HEK293 (cell line): ENCODE data around the gene DCAF8.

Source experiments
- CTCF ChIA-PET: fragments of 350-600 bp; formaldehyde crosslinking; extraction: SDS; loops from one replicate; lab custom pipeline; 2021; ENCODE audit warnings: antibody characterized with exemption; lab: Yijun Ruan, JAX
- POLR2A ChIA-PET: fragments of 300-600 bp; formaldehyde crosslinking; extraction: SDS; loops from one replicate; lab custom pipeline; 2020; ENCODE audit warnings: antibody characterized with exemption, inconsistent platforms; lab: Yijun Ruan, JAX
- H3K27ac ChIP-seq: fragments of 200-500 bp; sonication (Bioruptor generic); 2 replicates; pipeline ENCODE4 v1.5.1; 2014; ENCODE audit warnings: low read depth, low read length, control low read depth, inconsistent platforms; ENCODE audit errors: extremely low read depth
- H3K36me3 ChIP-seq, 2 experiments: fragments of 200-500 bp in 1 of 2; sonication (Bioruptor generic) in 1 of 2; 1 replicate in 1 of 2; 2 replicates in 1 of 2; pipeline ENCODE4 v1.5.1; 2014 to 2017; ENCODE audit warnings: inconsistent platforms in 2 of 2, low read length in 2 of 2; ENCODE audit not compliant: control insufficient read depth in 2 of 2, insufficient read depth in 1 of 2
- H3K4me1 ChIP-seq: fragments of 200-500 bp; sonication (Bioruptor generic); 2 replicates; pipeline ENCODE4 v1.5.1; 2014; ENCODE audit warnings: mild to moderate bottlenecking, low read length, inconsistent platforms; ENCODE audit not compliant: control insufficient read depth, insufficient read depth
- H3K4me3 ChIP-seq: 2 replicates; pipeline ENCODE4 v1.5.1; 2011; ENCODE audit warnings: low read depth, mild to moderate bottlenecking, control low read depth, low read length, moderate library complexity
- H3K9me3 ChIP-seq: fragments of 200-500 bp; sonication (Bioruptor generic); 2 replicates; pipeline ENCODE4 v1.5.1; 2014; ENCODE audit warnings: low read depth, low read length, inconsistent platforms; ENCODE audit not compliant: control insufficient read depth, insufficient read depth
- GFI1B ChIP-seq: fragments of 450-650 bp; formaldehyde crosslinking; IDR thresholded peaks from 2 replicates; pipeline ENCODE4 v1.5.1; 2016; ENCODE audit warnings: missing biosample characterization, missing genetic modification characterization
- PRDM1 ChIP-seq: fragments of 450-650 bp; formaldehyde crosslinking; IDR thresholded peaks from 2 replicates; pipeline ENCODE4; 2016; ENCODE audit warnings: missing biosample characterization, missing genetic modification characterization
- WT1 ChIP-seq: fragments of 450-650 bp; formaldehyde crosslinking; IDR thresholded peaks from 2 replicates; pipeline ENCODE4 v1.5.1; 2016; ENCODE audit warnings: missing biosample characterization, missing genetic modification characterization
- YY2 ChIP-seq: fragments of 450-650 bp; formaldehyde crosslinking; IDR thresholded peaks from 2 replicates; pipeline ENCODE4 v1.5.1; 2016; ENCODE audit warnings: missing biosample characterization, missing genetic modification characterization
- ZNF121 ChIP-seq: fragments of 450-650 bp; formaldehyde crosslinking; IDR thresholded peaks from 2 replicates; pipeline ENCODE4 v1.5.1; 2016; ENCODE audit warnings: missing biosample characterization, missing genetic modification characterization
- ZNF175 ChIP-seq: fragments of 450-650 bp; formaldehyde crosslinking; IDR thresholded peaks from 2 replicates; pipeline ENCODE4 v1.5.1; 2016; ENCODE audit warnings: missing biosample characterization, missing genetic modification characterization
- ZNF26 ChIP-seq: fragments of 450-650 bp; formaldehyde crosslinking; IDR thresholded peaks from 2 replicates; pipeline ENCODE4 v1.5.1; 2016; ENCODE audit warnings: missing biosample characterization, missing genetic modification characterization
- ZNF335 ChIP-seq: fragments of 450-650 bp; formaldehyde crosslinking; conservative IDR thresholded peaks from 2 replicates; pipeline ENCODE4 v1.5.1; 2016; ENCODE audit warnings: missing biosample characterization, missing genetic modification characterization
- ZNF366 ChIP-seq: fragments of 450-650 bp; formaldehyde crosslinking; conservative IDR thresholded peaks from 2 replicates; pipeline ENCODE4 v1.5.1; 2016; ENCODE audit warnings: missing biosample characterization, missing genetic modification characterization
- ZNF391 ChIP-seq: fragments of 450-650 bp; formaldehyde crosslinking; IDR thresholded peaks from 2 replicates; pipeline ENCODE4 v1.5.1; 2016; ENCODE audit warnings: low read depth, missing biosample characterization, missing genetic modification characterization, borderline replicate concordance
- ZNF558 ChIP-seq: fragments of 450-650 bp; formaldehyde crosslinking; IDR thresholded peaks from 2 replicates; pipeline ENCODE4 v1.5.1; 2016; ENCODE audit warnings: missing biosample characterization, missing genetic modification characterization
- ZNF596 ChIP-seq: fragments of 450-650 bp; IDR thresholded peaks from 2 replicates; pipeline ENCODE4 v1.5.0; 2018; ENCODE audit warnings: missing biosample characterization, mild to moderate bottlenecking, missing genetic modification characterization, moderate library complexity
- ZNF747 ChIP-seq: fragments of 450-650 bp; formaldehyde crosslinking; IDR thresholded peaks from 2 replicates; pipeline ENCODE4 v1.5.1; 2016; ENCODE audit warnings: missing biosample characterization, missing genetic modification characterization
- TF ChIP-seq, protein P1 (sequence below): fragments of 450-650 bp; formaldehyde crosslinking; IDR thresholded peaks from 2 replicates; pipeline ENCODE4 v1.5.1; 2017; ENCODE audit warnings: missing biosample characterization, missing genetic modification characterization

DCAF8 gene

GRCh38 chr1:160267284-160267991, 5.1 kb upstream of the DCAF8 start:
- CTCF ChIA-PET = interaction anchor here (0.7 to 1.4 kb wide), 3 partner anchors 15 to 189 kb away, joined by 3 to 5 read pairs (median 4); no protein-coding TSS in a partner anchor
- H3K9me3 ChIP-seq = no peaks in the 10 kb centered on the region
- H3K4me3 ChIP-seq = no peak overlapping the region
- H3K27ac ChIP-seq = no peak overlapping the region
- no peaks in the 10 kb centered on the region for H3K4me1 ChIP-seq
- TF ChIP-seq ZNF747 (tag by site-specific recombination) (no peak), ZNF366 (tag by site-specific recombination) (peak; percentile 76), PRDM1 (tag by site-specific recombination) (peak; percentile 99)
- POLR2A ChIA-PET = interaction anchor here (0.6 to 0.8 kb wide), 2 partner anchors 16 to 76 kb away, joined by 3 to 4 read pairs; partner anchors contain the start of gene NCSTN
- no peaks in the 10 kb centered on the region for H3K36me3 ChIP-seq

DNA sequence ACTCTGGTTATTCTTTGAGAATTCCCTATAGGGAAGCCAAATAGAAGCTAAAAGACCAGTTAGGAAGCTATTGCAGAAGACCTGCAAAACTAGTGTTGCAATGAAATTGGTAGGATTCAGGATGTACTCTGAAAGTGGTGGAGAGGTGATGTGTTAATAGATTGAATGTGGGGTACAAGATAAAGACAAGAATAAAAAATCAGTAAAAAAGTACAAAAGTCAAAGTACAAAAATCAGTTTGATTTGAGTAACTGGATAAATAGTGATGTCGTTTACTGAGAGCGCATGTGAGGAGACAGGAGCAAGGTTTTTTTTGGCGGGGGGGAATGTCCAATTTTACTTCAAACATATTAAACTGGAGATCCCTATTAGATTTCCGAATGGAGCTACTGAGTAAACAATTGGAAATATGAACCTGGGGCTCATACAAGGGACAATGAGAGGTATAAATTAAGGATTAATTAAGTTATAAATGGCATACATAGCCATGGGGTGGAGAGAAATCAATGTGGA, 2.5 kb upstream of the DCAF8 start:
- TF ChIP-seq ZNF596 (tag by site-specific recombination) = no peak
- TF ChIP-seq ZNF26 (tag by site-specific recombination) = no peak
- TF ChIP-seq ZNF391 (tag by site-specific recombination) = no peak
- TF ChIP-seq ZNF175 (tag by site-specific recombination) = no peak
- TF ChIP-seq ZNF121 (tag by site-specific recombination) = no peak
- no peak for TF ChIP-seq YY2
- CTCF ChIA-PET = interaction anchor here (0.6 to 2.8 kb wide), 8 partner anchors 14 to 170 kb away, joined by 3 to 16 read pairs (median 3); partner anchors contain the start of gene PEX19
- H3K4me1 ChIP-seq = peaks cover 9% of the 10 kb centered on the region
- POLR2A ChIA-PET = interaction anchor here (1.4 kb wide), 1 partner anchor 20 kb away, joined by 5 read pairs; the partner anchor contains the start of gene PEX19
- no peaks in the 10 kb centered on the region for H3K36me3 ChIP-seq
- no peak overlapping the region for H3K4me3 ChIP-seq
- no peak overlapping the region for H3K27ac ChIP-seq
- H3K9me3 ChIP-seq = no peaks in the 10 kb centered on the region

DNA sequence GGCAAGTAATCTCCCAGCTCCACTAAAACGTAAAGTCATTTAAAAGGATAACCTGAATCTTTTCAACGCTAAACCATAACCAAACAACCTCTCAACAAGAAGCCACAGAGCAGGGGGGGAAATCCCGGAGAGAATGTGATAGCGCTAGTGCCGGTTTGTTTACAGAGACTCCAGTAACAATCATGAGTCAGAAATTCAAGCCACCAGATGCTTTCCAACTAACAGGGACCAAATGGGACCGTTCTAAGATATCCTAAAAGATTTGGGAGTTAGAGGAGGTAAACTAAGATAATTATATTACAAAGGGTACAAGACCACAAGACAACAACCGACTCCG, 825 bp downstream of the DCAF8 start:
- H3K4me3 ChIP-seq = peak overlapping the region; percentile 94
- CTCF ChIA-PET = interaction anchor here (0.6 to 5.4 kb wide), 5 partner anchors 9 to 1066 kb away, joined by 3 to 35 read pairs (median 5); no protein-coding TSS in a partner anchor
- POLR2A ChIA-PET = interaction anchor here (0.8 to 1.8 kb wide), 7 partner anchors 9 to 163 kb away, joined by 3 to 10 read pairs (median 4); partner anchors contain the start of genes IGSF8 and PEX19
- H3K4me1 ChIP-seq = peaks cover 31% of the 10 kb centered on the region
- no peaks in the 10 kb centered on the region for H3K36me3 ChIP-seq
- TF ChIP-seq ZNF335 = 0 out of 2 replicates have a peak, but pooled peaks have one; percentile 25
- TF ChIP-seq ZNF558 (tag by site-specific recombination) = no peak
- TF ChIP-seq, protein P1, sequence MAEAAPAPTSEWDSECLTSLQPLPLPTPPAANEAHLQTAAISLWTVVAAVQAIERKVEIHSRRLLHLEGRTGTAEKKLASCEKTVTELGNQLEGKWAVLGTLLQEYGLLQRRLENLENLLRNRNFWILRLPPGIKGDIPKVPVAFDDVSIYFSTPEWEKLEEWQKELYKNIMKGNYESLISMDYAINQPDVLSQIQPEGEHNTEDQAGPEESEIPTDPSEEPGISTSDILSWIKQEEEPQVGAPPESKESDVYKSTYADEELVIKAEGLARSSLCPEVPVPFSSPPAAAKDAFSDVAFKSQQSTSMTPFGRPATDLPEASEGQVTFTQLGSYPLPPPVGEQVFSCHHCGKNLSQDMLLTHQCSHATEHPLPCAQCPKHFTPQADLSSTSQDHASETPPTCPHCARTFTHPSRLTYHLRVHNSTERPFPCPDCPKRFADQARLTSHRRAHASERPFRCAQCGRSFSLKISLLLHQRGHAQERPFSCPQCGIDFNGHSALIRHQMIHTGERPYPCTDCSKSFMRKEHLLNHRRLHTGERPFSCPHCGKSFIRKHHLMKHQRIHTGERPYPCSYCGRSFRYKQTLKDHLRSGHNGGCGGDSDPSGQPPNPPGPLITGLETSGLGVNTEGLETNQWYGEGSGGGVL (tag by site-specific recombination) = peak; percentile 70
- 0 out of 2 replicates have a peak, but pooled peaks have one; percentile 19 for TF ChIP-seq GFI1B (tag by site-specific recombination)
- peak; percentile 62 for TF ChIP-seq WT1 (tag by site-specific recombination)
- peak overlapping the region; percentile 92 for H3K27ac ChIP-seq
- no peaks in the 10 kb centered on the region for H3K9me3 ChIP-seq
